SK-N-SH treated with all-trans-retinoic acid at 6 μM for 48 hours (cell line): ENCODE measurements around the gene C11orf52.

Experiments used
- ARNTL ChIP-seq: fragments of 450-650 bp; formaldehyde crosslinking; IDR thresholded peaks from 2 replicates; pipeline ENCODE4 v1.5.0; 2020; ENCODE audit warnings: low read depth, mild to moderate bottlenecking, moderate library complexity, borderline replicate concordance
- ESRRG ChIP-seq: fragments of 250-450 bp; sonication (Bioruptor Pico); IDR thresholded peaks from 2 replicates; pipeline ENCODE4 v1.6.1; 2021; ENCODE audit warnings: mild to moderate bottlenecking
- OSR1 ChIP-seq: fragments of 250-450 bp; sonication (Bioruptor Pico); IDR thresholded peaks from 2 replicates; pipeline ENCODE4 v1.8.0; 2022; ENCODE audit warnings: moderate library complexity, mild to moderate bottlenecking, inconsistent platforms
- PPARA ChIP-seq: fragments of 250-450 bp; sonication (Bioruptor Pico); IDR thresholded peaks from 2 replicates; pipeline ENCODE4 v1.5.0; 2020; ENCODE audit warnings: mild to moderate bottlenecking, borderline replicate concordance
- RARB ChIP-seq: fragments of 250-450 bp; sonication (Bioruptor Pico); IDR thresholded peaks from 2 replicates; pipeline ENCODE4 v1.8.0; 2021; ENCODE audit warnings: mild to moderate bottlenecking, moderate library complexity
- SNAI2 ChIP-seq: fragments of 250-450 bp; sonication (Bioruptor Pico); IDR thresholded peaks from 2 replicates; pipeline ENCODE4 v1.5.0; 2020; ENCODE audit warnings: mild to moderate bottlenecking, moderate library complexity
- TOX ChIP-seq: fragments of 250-450 bp; sonication (Bioruptor Pico); IDR thresholded peaks from 2 replicates; pipeline ENCODE4 v1.8.0; 2021; ENCODE audit warnings: mild to moderate bottlenecking, moderate library complexity, borderline replicate concordance
- ZC3H10 ChIP-seq: fragments of 250-450 bp; sonication (Bioruptor Pico); IDR thresholded peaks from 2 replicates; pipeline ENCODE4 v1.5.1; 2021; ENCODE audit warnings: mild to moderate bottlenecking, moderate library complexity
- ZFP3 ChIP-seq: fragments of 250-450 bp; sonication (Bioruptor Pico); IDR thresholded peaks from 2 replicates; pipeline ENCODE4 v1.5.0; 2020; ENCODE audit warnings: mild to moderate bottlenecking, moderate library complexity
- ZNF70 ChIP-seq: fragments of 450-650 bp; formaldehyde crosslinking; IDR thresholded peaks from 2 replicates; pipeline ENCODE4 v1.5.0; 2020; ENCODE audit warnings: mild to moderate bottlenecking, moderate library complexity
- ZNF8 ChIP-seq: fragments of 450-650 bp; formaldehyde crosslinking; IDR thresholded peaks from 2 replicates; pipeline ENCODE4 v1.5.0; 2020; ENCODE audit warnings: mild to moderate bottlenecking, moderate library complexity
- TF ChIP-seq, protein P1 (sequence below): fragments of 250-450 bp; sonication (Bioruptor Pico); IDR thresholded peaks from 2 replicates; pipeline ENCODE4 v1.8.0; 2020; ENCODE audit warnings: mild to moderate bottlenecking, moderate library complexity, borderline replicate concordance
- TF ChIP-seq, protein P2 (sequence below): fragments of 250-450 bp; sonication (Bioruptor Pico); IDR thresholded peaks from 2 replicates; pipeline ENCODE4 v1.5.1; 2020; ENCODE audit warnings: low read depth, mild to moderate bottlenecking, moderate library complexity

DNA sequence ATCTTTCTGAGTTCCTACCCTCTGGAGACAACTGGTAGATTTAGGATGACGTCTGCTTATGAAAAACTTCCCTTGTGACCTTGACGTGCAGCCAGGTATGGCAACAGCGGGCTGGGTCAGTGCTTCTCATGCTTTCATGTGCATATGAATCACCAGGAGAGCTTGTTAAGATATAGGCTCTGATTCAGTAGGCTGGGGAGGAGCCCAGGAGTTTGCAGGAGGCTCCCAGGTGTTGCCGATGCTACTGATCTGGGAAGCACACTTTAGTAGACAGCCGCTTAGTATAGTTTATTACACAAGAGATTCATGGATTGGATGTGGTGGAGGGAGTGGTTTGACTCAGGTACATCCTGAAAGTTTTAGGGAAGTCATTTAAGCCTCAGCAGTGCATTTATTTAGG is 42.2 kb downstream of the C11orf52 start:
- no peak for TF ChIP-seq SNAI2 (CRISPR knock-in tag)
- TF ChIP-seq ZNF8 (CRISPR knock-in tag) = no peak
- TF ChIP-seq RARB (CRISPR knock-in tag) = no peak
- TF ChIP-seq, protein P1, sequence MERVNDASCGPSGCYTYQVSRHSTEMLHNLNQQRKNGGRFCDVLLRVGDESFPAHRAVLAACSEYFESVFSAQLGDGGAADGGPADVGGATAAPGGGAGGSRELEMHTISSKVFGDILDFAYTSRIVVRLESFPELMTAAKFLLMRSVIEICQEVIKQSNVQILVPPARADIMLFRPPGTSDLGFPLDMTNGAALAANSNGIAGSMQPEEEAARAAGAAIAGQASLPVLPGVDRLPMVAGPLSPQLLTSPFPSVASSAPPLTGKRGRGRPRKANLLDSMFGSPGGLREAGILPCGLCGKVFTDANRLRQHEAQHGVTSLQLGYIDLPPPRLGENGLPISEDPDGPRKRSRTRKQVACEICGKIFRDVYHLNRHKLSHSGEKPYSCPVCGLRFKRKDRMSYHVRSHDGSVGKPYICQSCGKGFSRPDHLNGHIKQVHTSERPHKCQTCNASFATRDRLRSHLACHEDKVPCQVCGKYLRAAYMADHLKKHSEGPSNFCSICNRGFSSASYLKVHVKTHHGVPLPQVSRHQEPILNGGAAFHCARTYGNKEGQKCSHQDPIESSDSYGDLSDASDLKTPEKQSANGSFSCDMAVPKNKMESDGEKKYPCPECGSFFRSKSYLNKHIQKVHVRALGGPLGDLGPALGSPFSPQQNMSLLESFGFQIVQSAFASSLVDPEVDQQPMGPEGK (CRISPR knock-in tag) = no peak
- TF ChIP-seq, protein P2, sequence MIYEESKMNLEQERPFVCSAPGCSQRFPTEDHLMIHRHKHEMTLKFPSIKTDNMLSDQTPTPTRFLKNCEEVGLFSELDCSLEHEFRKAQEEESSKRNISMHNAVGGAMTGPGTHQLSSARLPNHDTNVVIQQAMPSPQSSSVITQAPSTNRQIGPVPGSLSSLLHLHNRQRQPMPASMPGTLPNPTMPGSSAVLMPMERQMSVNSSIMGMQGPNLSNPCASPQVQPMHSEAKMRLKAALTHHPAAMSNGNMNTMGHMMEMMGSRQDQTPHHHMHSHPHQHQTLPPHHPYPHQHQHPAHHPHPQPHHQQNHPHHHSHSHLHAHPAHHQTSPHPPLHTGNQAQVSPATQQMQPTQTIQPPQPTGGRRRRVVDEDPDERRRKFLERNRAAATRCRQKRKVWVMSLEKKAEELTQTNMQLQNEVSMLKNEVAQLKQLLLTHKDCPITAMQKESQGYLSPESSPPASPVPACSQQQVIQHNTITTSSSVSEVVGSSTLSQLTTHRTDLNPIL (CRISPR knock-in tag) = no peak
- no peak for TF ChIP-seq TOX (CRISPR knock-in tag)
- no peak for TF ChIP-seq ARNTL (CRISPR knock-in tag)
- no peak for TF ChIP-seq OSR1
- TF ChIP-seq ZC3H10 (CRISPR knock-in tag) = no peak
- no peak for TF ChIP-seq PPARA (CRISPR knock-in tag)
- TF ChIP-seq ZNF70 (CRISPR knock-in tag) = no peak
- TF ChIP-seq ZFP3 (CRISPR knock-in tag) = no peak
- no peak for TF ChIP-seq ESRRG (CRISPR knock-in tag)
